ENCODE results near the gene ABHD15. TPM values are rescaled to one million over a fixed set of nuclear protein-coding genes. Genes with fewer than 3 reads are reported as not detected.

The ABHD15 gene
- total and polyA plus RNA-seq, 2 donors (not counting 3 experiments of a cell fraction or from before 2014, with no cell fraction given): 3.8 to 5.6 TPM

- FAIRE-seq: peak; percentile 83
- Histone ChIP-seq H2AFZ (ENCODE audit: low read depth, low read length) (no peak overlapping the region), H3K9me1 (replicated peaks; ENCODE audit: control insufficient read depth, extremely low read depth, insufficient read depth, low read length) (no peaks in the 10 kb centered on the region), H3K27me3 (ENCODE audit: control insufficient read depth in 2 of 2, insufficient read depth in 2 of 2, low read length in 2 of 2) (no peaks in the 10 kb centered on the region), H3K4me3 (replicated peaks in 1 of 3; ENCODE audit: insufficient read depth in 1 of 3, low read depth in 1 of 3, low read length in 3 of 3) (no peak overlapping the region), H3K27ac (ENCODE audit: insufficient read depth, low read depth, low read length) (no peak overlapping the region), H3K36me3 (ENCODE audit: control insufficient read depth in 2 of 2, extremely low read depth in 1 of 2, insufficient read depth in 2 of 2, low read length in 2 of 2) (peaks cover 24 to 57% of the 10 kb centered on the region in 2 experiments), H3K4me1 (ENCODE audit: control insufficient read depth, extremely low read depth, insufficient read depth, low read length) (peaks cover 14% of the 10 kb centered on the region), H4K20me1 (replicated peaks; ENCODE audit: control insufficient read depth, extremely low read depth, insufficient read depth, low read length) (no peaks in the 10 kb centered on the region), H3K79me2 (ENCODE audit: control insufficient read depth, insufficient read depth, low read length) (peaks cover 37% of the 10 kb centered on the region), H3K9me3 (replicated peaks; ENCODE audit: control insufficient read depth, insufficient read depth, low read length) (no peaks in the 10 kb centered on the region), H3K4me2 (ENCODE audit: insufficient read depth, low read length) (no peak overlapping the region), H3K9ac (replicated peaks; ENCODE audit: extremely low read depth, insufficient read depth, low read length) (no peak overlapping the region)
- ChIA-PET CTCF (interaction anchor here (0.7 to 9.4 kb wide), 14 partner anchors 9 to 931 kb away, joined by 3 to 152 read pairs (median 4); partner anchors contain the start of gene ANKRD13B), POLR2A (interaction anchor here (0.7 to 1.4 kb wide), 2 partner anchors 11 to 38 kb away, joined by 3 read pairs; no protein-coding TSS in a partner anchor)
- dilution Hi-C loops (cut with MboI; ENCODE audit: extremely low pct_ligation_motif_present, low sequenced_read_pairs): no loop called here
- intact Hi-C loops (cut with micrococcal nuclease): loop anchor here (1.0 kb wide), 3 partner anchors 11 to 513 kb away; no protein-coding TSS in a partner anchor
- DNase-seq (ENCODE audit: low read depth, low spot score): peak; percentile 81
- TF ChIP-seq GATA2 (IDR thresholded peaks at IDR 0.05; ENCODE audit: insufficient read depth, insufficient read length, low read depth, low read length) (no peak), CTCF (IDR thresholded peaks at IDR 0.05; ENCODE audit: extremely low read depth in 1 of 2, insufficient read depth in 1 of 2, low read depth in 1 of 2, low read length in 2 of 2) (peak; percentile 86 to 92), MAX (IDR thresholded peaks at IDR 0.05; ENCODE audit: insufficient read depth, insufficient read length) (peak; percentile 93), JUN (IDR thresholded peaks at IDR 0.05; ENCODE audit: borderline replicate concordance, insufficient read depth, insufficient read length, low read depth) (no peak), MYC (IDR thresholded peaks at IDR 0.05; ENCODE audit: low read depth, low read length) (peak; percentile 88), POLR2A (IDR thresholded peaks at IDR 0.05; ENCODE audit: low read depth, low read length) (peak; percentile 47), FOS (IDR thresholded peaks at IDR 0.05; ENCODE audit: borderline replicate concordance, insufficient read depth, low read length) (no peak), POLR2AphosphoS5 (IDR thresholded peaks at IDR 0.05; ENCODE audit: insufficient read depth, low read depth, low read length) (peak; percentile 81), EZH2 (IDR thresholded peaks at IDR 0.05; ENCODE audit: borderline replicate concordance, low read depth, low read length, severe bottlenecking) (no peak)
- no TSS peak for BruUV-seq (replicated peaks)
Measured at GRCh38 chr17:29579866-29580771, 13.3 kb upstream of the ABHD15 start.

Measured in endothelial cell of umbilical vein (primary cell).